Measurements from ENCODE around the gene RNF14. TPM values are rescaled to one million over a fixed set of nuclear protein-coding genes. Genes with fewer than 3 reads are reported as not detected.

The RNF14 gene
- total RNA-seq, 1 donor from 2014 or later = 30.4 TPM

GRCh38 chr5:142012792-142013388 lies 44.0 kb downstream of the RNF14 start, which contains the start of gene GNPDA1:
Gene GNPDA1 (minus strand): TSS chr5:142013027. CDS start chr5:142012035, 992 bp downstream.
- H3K4me1 Mint-ChIP-seq = peaks cover 44% of the 10 kb centered on the region
- peaks cover 3% of the 10 kb centered on the region for H3K36me3 Mint-ChIP-seq (ENCODE audit: low read depth)

DNA sequence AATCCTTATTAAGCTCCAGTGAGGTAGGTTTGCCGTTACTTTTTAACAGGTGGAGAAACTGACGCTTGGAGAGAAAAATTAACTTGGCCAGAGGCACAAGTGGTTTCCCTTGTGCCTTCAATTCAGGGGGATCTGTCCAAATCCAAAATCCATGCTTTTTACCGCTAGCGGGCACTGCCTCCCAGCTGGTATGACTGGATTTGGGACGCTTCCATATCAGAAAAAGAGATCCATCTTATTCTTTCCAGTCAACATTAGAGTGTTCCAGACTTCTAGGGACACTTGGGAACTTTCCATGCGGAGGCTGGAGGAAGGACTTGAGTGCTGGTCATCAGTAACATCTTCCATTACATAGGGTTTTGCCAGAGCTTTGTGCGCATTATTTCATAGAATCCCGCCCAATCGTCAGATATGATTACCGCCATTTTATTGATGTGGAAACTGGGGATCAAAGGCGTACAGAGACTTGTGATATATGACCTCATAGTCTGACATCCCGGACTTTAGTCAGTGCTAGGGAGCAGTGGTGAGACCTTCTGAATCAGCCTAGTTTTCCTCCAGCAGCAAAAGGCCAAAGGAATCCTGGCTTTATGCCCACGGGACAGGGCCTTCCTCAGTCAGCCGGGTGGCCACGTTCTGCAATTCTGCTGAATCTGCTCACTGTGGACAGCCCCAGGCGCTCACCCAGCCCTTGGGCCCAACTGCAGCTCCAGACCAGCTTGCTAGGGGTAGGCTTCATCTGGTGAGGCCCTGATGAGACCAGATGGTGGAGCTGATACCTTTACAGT lies 45.0 kb downstream of the RNF14 start:
- no peak for DNase-seq
- POLR2A ChIA-PET = interaction anchor here (2.2 to 2.7 kb wide), 2 partner anchors 45 to 94 kb away, joined by 10 to 13 read pairs; partner anchors contain the start of genes NDFIP1 and RNF14
- H3K4me1 Mint-ChIP-seq = peaks cover 53% of the 10 kb centered on the region

More at GRCh38 chr5:142012792-142013388, 44.0 kb downstream of the RNF14 start, which contains the start of gene GNPDA1:
- CTCF ChIA-PET = interaction anchor here (1.0 to 6.0 kb wide), 7 partner anchors 21 to 320 kb away, joined by 3 to 47 read pairs (median 5); partner anchors contain the start of gene NDFIP1
- Mint-ChIP-seq H3K4me3 (peak within 1 kb of the TSS; percentile 88), H3K9me3 (no peaks in the 10 kb centered on the region), H3K27ac (peak within 1 kb of the TSS; percentile 86), H3K27me3 (no peaks in the 10 kb centered on the region)
- intact Hi-C loops (cut with micrococcal nuclease) = loop anchor here (1.0 to 10.0 kb wide), 3 partner anchors 44 to 688 kb away; partner anchors contain the start of genes RNF14 and TAF7
- DNase-seq (peak; percentile 76), ATAC-seq (ENCODE audit: low read depth) (peak; percentile 83)
- POLR2A ChIA-PET = interaction anchor here (0.7 to 2.2 kb wide), 4 partner anchors 21 to 757 kb away, joined by 3 to 13 read pairs (median 5); partner anchors contain the start of genes ARHGAP26, DELE1 and RNF14
- TF ChIP-seq CTCF (IDR thresholded peaks at IDR 0.05) = no peak

GRCh38 chr5:142014911-142015584 lies 46.1 kb downstream of the RNF14 start:
- Mint-ChIP-seq H3K27me3 (peaks cover 7% of the 10 kb centered on the region), H3K4me3 (peak overlapping the region; percentile 5), H3K36me3 (ENCODE audit: low read depth) (no peaks in the 10 kb centered on the region), H3K4me1 (peaks cover 53% of the 10 kb centered on the region), H3K9me3 (no peaks in the 10 kb centered on the region), H3K27ac (peak overlapping the region; percentile 60)
- ATAC-seq (ENCODE audit: low read depth) (peak; percentile 38), DNase-seq (no peak)
- intact Hi-C loops (cut with micrococcal nuclease) = loop anchor here (1.0 to 10.0 kb wide), 12 partner anchors 10 to 690 kb away; partner anchors contain the start of genes DELE1, PCDH1 and TAF7
- ChIA-PET POLR2A (interaction anchor here (1.3 to 2.7 kb wide), 2 partner anchors 93 to 128 kb away, joined by 3 to 10 read pairs; partner anchors contain the start of gene NDFIP1), CTCF (interaction anchor here (0.7 to 6.0 kb wide), 12 partner anchors 10 to 328 kb away, joined by 3 to 47 read pairs (median 7); partner anchors contain the start of gene RNF14)
- TF ChIP-seq CTCF (IDR thresholded peaks at IDR 0.05) = no peak

More for the DNA sequence above, 45.0 kb downstream of the RNF14 start:
- no peaks in the 10 kb centered on the region for H3K9me3 Mint-ChIP-seq
- intact Hi-C loops (cut with micrococcal nuclease) = loop anchor here (2.0 to 10.0 kb wide), 4 partner anchors 91 to 689 kb away; partner anchors contain the start of genes DELE1, PCDH1 and TAF7
- H3K4me3 Mint-ChIP-seq = peak overlapping the region; percentile 88
- no peak overlapping the region for H3K27ac Mint-ChIP-seq
- CTCF ChIA-PET = interaction anchor here (1.0 to 6.0 kb wide), 8 partner anchors 16 to 321 kb away, joined by 3 to 47 read pairs (median 7); no protein-coding TSS in a partner anchor
- H3K27me3 Mint-ChIP-seq = peaks cover 3% of the 10 kb centered on the region
- peaks cover 3% of the 10 kb centered on the region for H3K36me3 Mint-ChIP-seq (ENCODE audit: low read depth)
- no peak for TF ChIP-seq CTCF (IDR thresholded peaks at IDR 0.05)
- no peak for ATAC-seq (ENCODE audit: low read depth)

DNA sequence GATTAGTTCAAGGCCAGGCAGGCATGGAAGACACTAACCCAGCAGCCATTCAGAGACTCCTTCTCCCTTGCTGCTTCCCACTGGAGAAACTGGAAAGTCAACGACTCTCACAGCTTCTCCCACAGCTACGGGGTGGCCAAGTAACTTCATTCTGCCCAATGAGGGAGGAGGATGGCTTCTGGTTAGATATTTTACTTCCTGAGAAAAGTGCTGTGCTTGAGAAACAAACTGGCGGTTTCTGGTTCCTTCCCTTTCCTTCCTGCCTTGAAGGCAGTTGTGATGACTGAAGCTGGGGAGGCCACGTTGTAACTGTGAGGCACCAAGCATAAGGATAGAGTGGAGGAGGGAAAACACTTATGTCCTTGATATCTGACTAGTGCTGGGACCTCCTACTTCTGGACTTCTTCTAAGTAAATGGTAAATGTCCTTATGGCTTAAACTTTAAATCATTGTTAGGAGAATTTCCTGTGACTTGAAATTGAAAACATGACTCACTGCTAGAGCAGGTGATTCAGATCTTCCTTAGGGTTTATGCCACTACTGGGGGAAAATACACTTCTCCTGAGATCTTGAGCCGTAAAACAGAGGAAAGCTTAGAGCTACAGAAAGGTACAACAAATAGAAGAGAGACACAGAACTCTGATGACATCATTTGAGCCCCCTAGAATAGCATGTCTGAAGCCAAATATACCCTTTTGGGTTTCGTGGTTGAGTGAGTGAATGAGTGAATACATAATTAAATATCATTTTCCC lies 47.1 kb downstream of the RNF14 start:
- H3K27me3 Mint-ChIP-seq = peaks cover 11% of the 10 kb centered on the region
- ChIA-PET CTCF (interaction anchor here (0.7 to 6.0 kb wide), 11 partner anchors 9 to 329 kb away, joined by 3 to 47 read pairs (median 7); partner anchors contain the start of gene RNF14), POLR2A (interaction anchor here (1.3 to 2.7 kb wide), 2 partner anchors 92 to 127 kb away, joined by 3 to 10 read pairs; partner anchors contain the start of gene NDFIP1)
- peaks cover 5% of the 10 kb centered on the region for H3K9me3 Mint-ChIP-seq
- ATAC-seq (ENCODE audit: low read depth) = no peak
- peak overlapping the region; percentile 60 for H3K27ac Mint-ChIP-seq
- no peak for TF ChIP-seq CTCF (IDR thresholded peaks at IDR 0.05)
- no peak for DNase-seq
- intact Hi-C loops (cut with micrococcal nuclease) = loop anchor here (1.0 to 10.0 kb wide), 11 partner anchors 9 to 691 kb away; partner anchors contain the start of genes DELE1, PCDH1 and TAF7
- peaks cover 2% of the 10 kb centered on the region for H3K36me3 Mint-ChIP-seq (ENCODE audit: low read depth)
- peak overlapping the region; percentile 19 for H3K4me3 Mint-ChIP-seq
- H3K4me1 Mint-ChIP-seq = peaks cover 53% of the 10 kb centered on the region

Data from activated B cell treated with CpG ODN at 0.5 μM for 24 hours (primary cell).